ENCODE measurements around the gene GRAMD4. TPM values are rescaled to one million over a fixed set of nuclear protein-coding genes. Genes with fewer than 3 reads are reported as not detected.

Gene GRAMD4
- total RNA-seq, 1 donor from 2014 or later = 85.7 TPM

DNA sequence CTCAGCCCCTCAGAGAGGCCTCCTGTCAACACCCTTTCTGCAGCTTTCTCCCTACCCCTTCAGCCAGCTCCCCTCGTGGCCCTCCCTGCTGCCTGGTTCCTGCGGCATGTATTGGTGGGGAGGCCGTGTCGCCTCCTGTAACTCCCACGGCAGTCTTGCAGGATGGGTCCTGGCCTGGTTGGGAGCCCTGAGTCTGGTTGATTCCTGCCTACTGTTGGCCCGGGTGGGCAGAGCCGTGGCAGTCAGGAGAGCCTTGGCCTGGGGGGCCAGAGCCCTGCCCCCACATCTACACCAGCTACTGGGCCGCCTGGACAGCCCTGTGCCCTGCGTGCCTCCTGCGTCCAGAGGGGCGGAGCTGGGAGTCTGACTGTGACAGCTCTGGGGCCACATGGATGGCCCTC is 30.3 kb upstream of the GRAMD4 start:
- Mint-ChIP-seq H3K36me3 (ENCODE audit: unreplicated experiment) (no peaks in the 10 kb centered on the region), H3K27ac (ENCODE audit: unreplicated experiment) (no peak overlapping the region), H3K27me3 (ENCODE audit: unreplicated experiment) (peaks cover 4% of the 10 kb centered on the region), H3K4me1 (ENCODE audit: low read depth, unreplicated experiment) (peaks cover 12% of the 10 kb centered on the region), H3K9me3 (ENCODE audit: unreplicated experiment) (peaks cover 3% of the 10 kb centered on the region), H3K4me3 (ENCODE audit: unreplicated experiment) (no peak overlapping the region)
- DNase-seq = no peak
- TF ChIP-seq, protein P1, sequence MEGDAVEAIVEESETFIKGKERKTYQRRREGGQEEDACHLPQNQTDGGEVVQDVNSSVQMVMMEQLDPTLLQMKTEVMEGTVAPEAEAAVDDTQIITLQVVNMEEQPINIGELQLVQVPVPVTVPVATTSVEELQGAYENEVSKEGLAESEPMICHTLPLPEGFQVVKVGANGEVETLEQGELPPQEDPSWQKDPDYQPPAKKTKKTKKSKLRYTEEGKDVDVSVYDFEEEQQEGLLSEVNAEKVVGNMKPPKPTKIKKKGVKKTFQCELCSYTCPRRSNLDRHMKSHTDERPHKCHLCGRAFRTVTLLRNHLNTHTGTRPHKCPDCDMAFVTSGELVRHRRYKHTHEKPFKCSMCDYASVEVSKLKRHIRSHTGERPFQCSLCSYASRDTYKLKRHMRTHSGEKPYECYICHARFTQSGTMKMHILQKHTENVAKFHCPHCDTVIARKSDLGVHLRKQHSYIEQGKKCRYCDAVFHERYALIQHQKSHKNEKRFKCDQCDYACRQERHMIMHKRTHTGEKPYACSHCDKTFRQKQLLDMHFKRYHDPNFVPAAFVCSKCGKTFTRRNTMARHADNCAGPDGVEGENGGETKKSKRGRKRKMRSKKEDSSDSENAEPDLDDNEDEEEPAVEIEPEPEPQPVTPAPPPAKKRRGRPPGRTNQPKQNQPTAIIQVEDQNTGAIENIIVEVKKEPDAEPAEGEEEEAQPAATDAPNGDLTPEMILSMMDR (IDR thresholded peaks at IDR 0.05; ENCODE audit: partially characterized antibody, unreplicated experiment) = no peak

DNA sequence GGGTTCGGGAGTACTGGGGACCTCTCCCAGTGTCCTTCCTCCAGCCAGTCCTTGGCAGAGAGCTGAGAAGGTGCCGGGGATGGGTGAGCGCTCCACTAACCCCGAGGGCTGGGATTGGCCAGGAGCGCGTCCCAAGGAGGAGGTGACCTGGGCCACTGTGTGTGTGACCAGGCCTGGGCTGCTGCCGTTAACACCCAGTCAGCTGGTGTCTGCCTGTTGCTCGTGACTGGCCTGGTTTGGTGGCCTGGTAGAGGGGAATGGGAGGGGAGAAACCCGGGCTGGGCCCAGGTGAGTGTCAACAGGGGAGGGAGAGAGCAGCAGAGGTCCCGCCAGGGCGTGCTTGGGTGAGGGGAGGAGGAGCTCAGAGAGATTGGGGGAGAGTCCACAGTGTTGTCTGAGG is 29.9 kb upstream of the GRAMD4 start:
- DNase-seq = no peak
- Mint-ChIP-seq H3K4me3 (ENCODE audit: unreplicated experiment) (no peak overlapping the region), H3K27me3 (ENCODE audit: unreplicated experiment) (peaks cover 4% of the 10 kb centered on the region), H3K36me3 (ENCODE audit: unreplicated experiment) (no peaks in the 10 kb centered on the region), H3K27ac (ENCODE audit: unreplicated experiment) (no peak overlapping the region), H3K4me1 (ENCODE audit: low read depth, unreplicated experiment) (peaks cover 12% of the 10 kb centered on the region), H3K9me3 (ENCODE audit: unreplicated experiment) (peaks cover 3% of the 10 kb centered on the region)
- TF ChIP-seq, protein P1 (IDR thresholded peaks at IDR 0.05; ENCODE audit: partially characterized antibody, unreplicated experiment) = no peak

DNA sequence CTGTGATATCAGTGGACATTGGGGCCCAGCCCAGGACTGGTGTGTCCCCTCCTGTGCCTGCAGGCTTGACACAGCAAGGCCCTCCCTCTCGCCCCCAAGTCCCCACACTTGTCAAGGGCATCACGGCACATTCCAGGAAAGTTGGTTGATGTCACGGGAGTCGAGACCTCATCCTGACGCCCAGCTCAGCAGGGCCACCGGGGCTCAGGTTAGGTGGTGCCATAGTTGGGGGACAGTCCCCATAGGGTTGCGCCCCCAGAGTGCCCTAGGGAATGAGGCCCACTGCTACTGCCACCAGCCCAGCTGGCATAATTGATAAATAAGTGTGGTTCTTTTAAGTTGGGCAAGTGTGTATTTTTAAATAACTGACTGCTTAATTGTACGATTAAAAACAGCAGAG is 28.3 kb upstream of the GRAMD4 start:
- Mint-ChIP-seq H3K27ac (ENCODE audit: unreplicated experiment) (no peak overlapping the region), H3K9me3 (ENCODE audit: unreplicated experiment) (peaks cover 2% of the 10 kb centered on the region), H3K36me3 (ENCODE audit: unreplicated experiment) (no peaks in the 10 kb centered on the region), H3K4me1 (ENCODE audit: low read depth, unreplicated experiment) (peaks cover 14% of the 10 kb centered on the region), H3K27me3 (ENCODE audit: unreplicated experiment) (peaks cover 5% of the 10 kb centered on the region), H3K4me3 (ENCODE audit: unreplicated experiment) (no peak overlapping the region)
- no peak for DNase-seq
- TF ChIP-seq, protein P1 (IDR thresholded peaks at IDR 0.05; ENCODE audit: partially characterized antibody, unreplicated experiment) = no peak

DNA sequence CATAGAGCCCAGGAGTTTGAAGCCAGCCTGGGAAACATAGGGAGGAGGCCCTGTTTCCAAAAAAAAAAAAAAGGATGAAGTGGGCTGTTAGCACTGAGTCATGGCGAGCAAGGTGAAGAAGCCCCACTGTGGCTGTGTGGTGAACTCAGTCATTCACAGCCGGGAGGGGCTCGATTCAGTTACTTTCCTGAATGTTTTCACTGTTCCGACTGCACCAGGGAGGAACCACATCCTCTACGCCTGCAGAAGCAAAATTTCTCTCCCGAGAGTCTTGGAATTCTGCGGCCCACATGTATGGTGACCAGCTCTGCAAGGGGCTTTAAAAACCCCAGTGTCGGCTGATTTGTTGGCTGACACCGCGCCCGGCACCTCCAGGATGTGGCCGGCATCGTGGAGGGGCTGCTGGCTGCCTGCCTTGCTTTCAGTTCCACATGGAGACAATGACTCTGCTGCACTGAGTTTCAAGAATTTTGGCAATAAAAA is 27.8 kb upstream of the GRAMD4 start:
- Mint-ChIP-seq H3K27ac (ENCODE audit: unreplicated experiment) (no peak overlapping the region), H3K4me1 (ENCODE audit: low read depth, unreplicated experiment) (peaks cover 12% of the 10 kb centered on the region), H3K36me3 (ENCODE audit: unreplicated experiment) (no peaks in the 10 kb centered on the region), H3K9me3 (ENCODE audit: unreplicated experiment) (no peaks in the 10 kb centered on the region), H3K4me3 (ENCODE audit: unreplicated experiment) (no peak overlapping the region), H3K27me3 (ENCODE audit: unreplicated experiment) (peaks cover 5% of the 10 kb centered on the region)
- DNase-seq = no peak
- TF ChIP-seq, protein P1 (IDR thresholded peaks at IDR 0.05; ENCODE audit: partially characterized antibody, unreplicated experiment) = no peak

DNA sequence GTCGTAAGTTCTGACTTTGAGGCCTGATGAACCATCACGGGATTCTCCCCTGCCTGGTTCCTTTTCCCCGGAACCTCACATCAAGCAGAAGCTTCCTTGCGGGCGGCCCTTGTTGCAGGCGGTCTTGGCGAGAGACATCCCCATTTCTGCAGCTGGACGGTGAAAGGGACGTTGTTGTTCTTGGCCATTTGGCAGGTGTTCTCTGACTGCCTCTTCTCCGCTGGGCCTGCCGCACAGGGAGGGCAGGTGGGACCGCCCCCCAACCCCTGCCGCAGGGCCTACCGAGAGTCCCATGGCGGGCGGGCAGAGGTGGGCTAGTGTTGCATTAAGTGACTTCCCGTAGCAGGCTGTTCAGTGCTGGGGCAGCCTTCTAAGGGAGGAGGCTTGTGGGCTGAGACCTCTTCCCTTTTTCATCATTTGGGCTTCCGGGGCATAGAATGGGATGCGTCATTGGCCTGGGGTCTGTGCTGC is 26.9 kb upstream of the GRAMD4 start:
- Mint-ChIP-seq H3K27ac (ENCODE audit: unreplicated experiment) (no peak overlapping the region), H3K9me3 (ENCODE audit: unreplicated experiment) (peaks cover 5% of the 10 kb centered on the region), H3K36me3 (ENCODE audit: unreplicated experiment) (no peaks in the 10 kb centered on the region), H3K4me1 (ENCODE audit: low read depth, unreplicated experiment) (peaks cover 11% of the 10 kb centered on the region), H3K27me3 (ENCODE audit: unreplicated experiment) (peaks cover 8% of the 10 kb centered on the region), H3K4me3 (ENCODE audit: unreplicated experiment) (no peak overlapping the region)
- DNase-seq = no peak
- TF ChIP-seq, protein P1 (IDR thresholded peaks at IDR 0.05; ENCODE audit: partially characterized antibody, unreplicated experiment) = no peak

All from glutamatergic neuron (in vitro differentiated cells).